Small intestine (tissue), 7 donors: ENCODE measurements around the gene TASP1. TPM values are rescaled to one million over a fixed set of nuclear protein-coding genes. Genes with fewer than 3 reads are reported as not detected.
"Not testable (repeated sequence)": the region's sequence is repeated elsewhere in the genome, so short reads cannot be mapped to it uniquely, and the experiment has no call there.

Source experiments
- DNase-seq, 2 donors: peaks; one replicate each; pipeline versions ENCODE4 v3.0.0 to v3.0.0-alpha.2; 2013
- FAIRE-seq: peaks from 2 replicates; lab custom pipeline; 2012; peaks lifted over from hg19 to GRCh38; lab: Jason Lieb, UNC
- H3K27ac ChIP-seq, 3 donors: one replicate each; pipeline ENCODE4 v1.5.1; 2013; ENCODE audit warnings: low read length in 2 of 3, mild to moderate bottlenecking in 2 of 3, control low read depth in 1 of 3, inconsistent platforms in 1 of 3, low read depth in 1 of 3, moderate library complexity in 1 of 3
- H3K27me3 ChIP-seq, 3 donors: one replicate each; pipeline ENCODE4 v1.6.1; 2013; ENCODE audit warnings: low read length in 3 of 3, inconsistent platforms in 1 of 3; ENCODE audit not compliant: control insufficient read depth in 3 of 3, insufficient read depth in 3 of 3
- H3K36me3 ChIP-seq, 3 donors: one replicate each; pipeline ENCODE4 v1.6.1; 2013; ENCODE audit warnings: low read length in 3 of 3, inconsistent platforms in 1 of 3, low read depth in 1 of 3, mild to moderate bottlenecking in 1 of 3, moderate library complexity in 1 of 3; ENCODE audit not compliant: control insufficient read depth in 3 of 3, insufficient read depth in 2 of 3
- H3K4me1 ChIP-seq, 3 donors: one replicate each; pipeline ENCODE4 v1.6.1; 2013; ENCODE audit warnings: low read length in 2 of 3, inconsistent platforms in 1 of 3, low read depth in 1 of 3, mild to moderate bottlenecking in 1 of 3, moderate library complexity in 1 of 3; ENCODE audit not compliant: control insufficient read depth in 3 of 3, insufficient read depth in 2 of 3
- H3K4me3 ChIP-seq, 3 donors: one replicate each; pipeline ENCODE4 v1.5.1; 2013; ENCODE audit warnings: low read length in 3 of 3, control low read depth in 1 of 3, inconsistent platforms in 1 of 3, low read depth in 1 of 3, mild to moderate bottlenecking in 1 of 3, moderate library complexity in 1 of 3
- H3K9me3 ChIP-seq, 2 donors: one replicate each; pipeline ENCODE4 v1.6.1; 2013; ENCODE audit warnings: low read depth in 1 of 2, low read length in 1 of 2; ENCODE audit not compliant: control insufficient read depth in 2 of 2, insufficient read depth in 1 of 2
- WGBS, 3 donors: extraction: QIAGEN DNeasy Blood & Tissue Kit; methylation state at CpG; one replicate each; pipeline ENCODE4 v1.1.7; 2013; 5-methylcytosine and 5-hydroxymethylcytosine counted together
- polyA plus RNA-seq, 4 donors: library from polyadenylated mRNA; stranded (reverse) in 3 of 4; unstranded in 1 of 4; fragments of 200-250 nt in 3 of 4; fragments of 120-200 nt in 1 of 4; gene quantifications; one replicate each; pipeline versions ENCODE4 v1.2.1 to v1.2.3, GENCODE V29; 2013
- donor health status: healthy with polysubstance abuse.
- donor health status: control.
- donor health status: control.
- donor health status: Bipolar disorder and iron deficiency.
- donor health status: healthy.

The TASP1 gene
- polyA plus RNA-seq, 4 donors: 3.0 to 13.3 (median 5.6) TPM

GRCh38 chr20:13659288-13659687 is 20.6 kb upstream of the TASP1 start:
- 69 to 87% (median 75%) methylated on average over 3 of the region's 3 CpGs for WGBS, 3 donors
- H3K27ac ChIP-seq: no peak overlapping the region
- no peak overlapping the region for H3K4me3 ChIP-seq
- no peaks in the 10 kb centered on the region for H3K4me1 ChIP-seq
- DNase-seq (no peak), FAIRE-seq (no peak)
- no peaks in the 10 kb centered on the region for H3K36me3 ChIP-seq
- no peaks in the 10 kb centered on the region for H3K27me3 ChIP-seq
- no peaks in the 10 kb centered on the region for H3K9me3 ChIP-seq

- not testable (repeated sequence) for FAIRE-seq, H3K27me3 ChIP-seq, H3K4me1 ChIP-seq, H3K36me3 ChIP-seq, H3K9me3 ChIP-seq, H3K27ac ChIP-seq, DNase-seq, H3K4me3 ChIP-seq
- WGBS, 3 donors: 73 to 88% (median 78%) methylated on average over 5 of the region's 5 CpGs
These were observed 19.3 kb upstream of the TASP1 start for GRCh38 chr20:13658060-13658459.

GRCh38 chr20:13656721-13657368 is 18.1 kb upstream of the TASP1 start:
- WGBS, 3 donors: 54 to 65% (median 60%) methylated on average over 4 of the region's 4 CpGs
- no peaks in the 10 kb centered on the region for H3K36me3 ChIP-seq
- H3K4me1 ChIP-seq: no peaks in the 10 kb centered on the region
- H3K27ac ChIP-seq: no peak overlapping the region
- no peak for DNase-seq
- no peaks in the 10 kb centered on the region for H3K9me3 ChIP-seq
- FAIRE-seq: no peak
- H3K4me3 ChIP-seq: no peak overlapping the region
- peaks cover 0 to 3% (median 0%) of the 10 kb centered on the region in 3 donors for H3K27me3 ChIP-seq

GRCh38 chr20:13654463-13655023 is 15.8 kb upstream of the TASP1 start:
- no peak for DNase-seq
- FAIRE-seq: no peak
- no peaks in the 10 kb centered on the region for H3K4me1 ChIP-seq
- no peaks in the 10 kb centered on the region for H3K36me3 ChIP-seq
- no peak overlapping the region for H3K27ac ChIP-seq
- H3K27me3 ChIP-seq: peaks cover 0 to 3% (median 0%) of the 10 kb centered on the region in 3 donors
- no peak overlapping the region for H3K4me3 ChIP-seq
- H3K9me3 ChIP-seq: no peaks in the 10 kb centered on the region
- WGBS, 3 donors: 66 to 72% (median 71%) methylated on average over 2 of the region's 2 CpGs

GRCh38 chr20:13650474-13650873 is 11.7 kb upstream of the TASP1 start:
- no peaks in the 10 kb centered on the region for H3K36me3 ChIP-seq
- H3K9me3 ChIP-seq: no peaks in the 10 kb centered on the region
- H3K27me3 ChIP-seq: peaks cover 0 to 3% (median 0%) of the 10 kb centered on the region in 3 donors
- H3K27ac ChIP-seq: no peak overlapping the region
- H3K4me3 ChIP-seq: no peak overlapping the region
- FAIRE-seq: no peak
- H3K4me1 ChIP-seq: no peaks in the 10 kb centered on the region
- DNase-seq: no peak
- WGBS, 3 donors: 56 to 80% (median 76%) methylated on average over 2 of the region's 2 CpGs

GRCh38 chr20:13648291-13649228 is 9.8 kb upstream of the TASP1 start:
- Histone ChIP-seq H3K4me1 (no peaks in the 10 kb centered on the region), H3K27ac (no peak overlapping the region), H3K4me3 (no peak overlapping the region), H3K36me3 (no peaks in the 10 kb centered on the region), H3K9me3 (no peaks in the 10 kb centered on the region), H3K27me3 (peaks cover 0 to 3% (median 0%) of the 10 kb centered on the region in 3 donors)
- 73 to 83% (median 78%) methylated on average over 10 of the region's 10 CpGs for WGBS, 3 donors
- FAIRE-seq: no peak
- no peak for DNase-seq

- H3K27ac ChIP-seq: no peak overlapping the region
- no peaks in the 10 kb centered on the region for H3K27me3 ChIP-seq
- 59 to 67% (median 66%) methylated on average over 4 of the region's 4 CpGs for WGBS, 3 donors
- H3K4me3 ChIP-seq: no peak overlapping the region
- FAIRE-seq (no peak), DNase-seq (no peak)
- H3K4me1 ChIP-seq: no peaks in the 10 kb centered on the region
- no peaks in the 10 kb centered on the region for H3K36me3 ChIP-seq
- H3K9me3 ChIP-seq: no peaks in the 10 kb centered on the region
These were observed 5.3 kb upstream of the TASP1 start for GRCh38 chr20:13644010-13644409.

GRCh38 chr20:13639150-13639497 is 392 bp upstream of the TASP1 start:
- H3K27ac ChIP-seq: peak overlapping the region in 2 of 3 donors; percentile 80 to 86
- 3 to 7% (median 6%) methylated on average over 9 of the region's 9 CpGs for WGBS, 3 donors
- no peaks in the 10 kb centered on the region for H3K27me3 ChIP-seq
- no peaks in the 10 kb centered on the region for H3K9me3 ChIP-seq
- H3K4me3 ChIP-seq: peak overlapping the region; percentile 12 to 86 (median 18)
- H3K36me3 ChIP-seq: no peaks in the 10 kb centered on the region
- no peak for DNase-seq
- no peaks in the 10 kb centered on the region for H3K4me1 ChIP-seq
- FAIRE-seq: no peak
